Measurements from ENCODE around the gene ECE2. TPM values are rescaled to one million over a fixed set of nuclear protein-coding genes. Genes with fewer than 3 reads are reported as not detected.

Gene ECE2
- total and polyA plus RNA-seq, 8 donors: not detected

DNA sequence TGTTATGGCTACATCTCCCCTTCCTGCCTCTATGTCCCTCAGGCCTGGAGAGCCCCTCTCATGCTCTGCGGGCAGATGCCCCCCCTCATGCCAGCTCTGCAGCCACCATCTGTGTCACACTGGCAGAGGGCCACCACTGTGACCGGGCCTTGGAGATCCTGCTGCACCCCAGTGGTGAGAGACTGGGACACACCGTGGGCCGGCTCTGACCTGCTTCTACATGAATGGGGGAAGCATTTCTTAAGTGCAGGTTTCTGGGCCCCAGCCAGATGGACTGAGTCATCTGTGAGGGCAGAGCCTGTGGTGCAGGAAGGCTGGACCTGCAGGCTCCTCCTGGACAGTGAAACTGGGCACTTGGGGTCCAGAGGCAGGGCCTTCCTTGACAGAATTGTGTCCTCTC is 41.6 kb upstream of the ECE2 start:
- Histone ChIP-seq H3K27ac (no peak overlapping the region), H3K36me3 (no peaks in the 10 kb centered on the region), H3K27me3 (peaks cover 32 to 70% of the 10 kb centered on the region in 2 donors), H3K9me3 (no peaks in the 10 kb centered on the region), H3K4me1 (peaks cover 12 to 19% of the 10 kb centered on the region in 2 donors), H3K4me3 (no peak overlapping the region)
- DNase-seq (peak in 2 of 4 donors; percentile 85), ATAC-seq (peak; percentile 86)
- TF ChIP-seq CTCF (IDR thresholded peaks at IDR 0.05): no peak
- intact Hi-C loops (cut with DNase I): loop anchor here in 1 of 2 donors (10.0 kb wide), 1 partner anchor 89 kb away; no protein-coding TSS in a partner anchor

- Histone ChIP-seq H3K27me3 (peaks cover 26 to 68% of the 10 kb centered on the region in 2 donors), H3K4me1 (peaks cover 8 to 13% of the 10 kb centered on the region in 2 donors), H3K27ac (no peak overlapping the region), H3K36me3 (no peaks in the 10 kb centered on the region), H3K9me3 (no peaks in the 10 kb centered on the region), H3K4me3 (no peak overlapping the region)
- intact Hi-C loops (cut with DNase I): loop anchor here in 1 of 2 donors (10.0 kb wide), 1 partner anchor 90 kb away; no protein-coding TSS in a partner anchor
- DNase-seq (no peak), ATAC-seq (no peak)
- no peak for TF ChIP-seq CTCF (IDR thresholded peaks at IDR 0.05)
Measured at GRCh38 chr3:184234671-184235380, 41.0 kb upstream of the ECE2 start.

DNA sequence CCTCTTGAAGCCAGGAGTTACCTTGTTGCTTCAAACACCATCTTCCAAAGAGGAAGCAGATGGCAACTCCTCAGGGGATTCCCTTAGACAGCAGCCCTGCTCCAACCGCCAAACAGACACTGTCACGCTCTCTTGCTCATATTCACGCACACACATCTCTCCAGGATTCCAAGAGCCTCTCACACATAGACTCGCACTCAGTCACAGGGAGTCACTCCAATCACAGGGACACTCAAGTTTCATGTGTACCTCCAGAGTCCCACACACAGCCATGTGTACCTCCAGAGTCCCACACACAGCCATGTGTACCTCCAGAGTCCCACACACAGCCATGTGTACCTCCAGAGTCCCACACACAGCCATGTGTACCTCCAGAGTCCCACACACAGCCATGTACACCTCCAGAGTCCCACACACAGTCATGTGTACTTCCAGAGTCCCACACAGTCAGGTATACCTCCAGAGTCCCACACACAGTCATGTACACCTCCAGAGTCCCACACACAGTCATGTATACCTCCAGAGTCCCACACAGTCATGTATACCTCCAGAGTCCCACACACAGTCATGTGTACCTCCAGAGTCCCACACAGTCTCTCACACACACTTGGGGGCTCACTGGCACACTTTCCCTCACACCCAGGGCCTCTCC is 40.3 kb upstream of the ECE2 start:
- peaks cover 19 to 61% of the 10 kb centered on the region in 2 donors for H3K27me3 ChIP-seq
- intact Hi-C loops (cut with DNase I): loop anchor here in 1 of 2 donors (10.0 kb wide), 1 partner anchor 91 kb away; no protein-coding TSS in a partner anchor
- no peak overlapping the region for H3K27ac ChIP-seq

DNA sequence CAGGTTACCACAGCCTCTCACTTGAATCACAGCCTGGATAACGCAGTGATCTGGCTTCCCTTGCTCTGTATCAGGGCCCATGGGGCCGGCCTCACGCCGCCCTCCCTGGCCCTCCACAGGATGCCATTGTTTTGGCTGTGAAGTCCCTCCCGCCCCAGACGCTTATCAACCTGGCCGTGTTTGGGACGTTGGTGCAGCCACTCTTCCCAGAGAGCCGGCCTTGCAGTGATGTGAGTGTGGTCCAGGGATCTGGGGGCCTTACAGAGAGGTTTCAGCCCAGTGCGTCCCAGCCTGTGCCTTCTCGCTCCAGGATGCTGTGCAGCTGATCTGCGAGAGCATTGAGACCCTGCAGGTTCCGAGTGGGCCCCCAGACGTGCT is 39.8 kb upstream of the ECE2 start:
- H3K36me3 ChIP-seq: no peaks in the 10 kb centered on the region
- H3K27me3 ChIP-seq: peaks cover 14 to 56% of the 10 kb centered on the region in 2 donors
- no peak for TF ChIP-seq CTCF (IDR thresholded peaks at IDR 0.05)
- H3K9me3 ChIP-seq: no peaks in the 10 kb centered on the region
- peaks cover 0 to 1% of the 10 kb centered on the region in 2 donors for H3K4me1 ChIP-seq
- ATAC-seq (no peak), DNase-seq (no peak)
- intact Hi-C loops (cut with DNase I): loop anchor here in 1 of 2 donors (10.0 kb wide), 1 partner anchor 91 kb away; no protein-coding TSS in a partner anchor
- H3K27ac ChIP-seq: no peak overlapping the region
- no peak overlapping the region for H3K4me3 ChIP-seq

More for the DNA sequence above, 40.3 kb upstream of the ECE2 start:
- no peak for ATAC-seq
- Histone ChIP-seq H3K4me1 (peaks cover 2 to 7% of the 10 kb centered on the region in 2 donors), H3K4me3 (no peak overlapping the region), H3K9me3 (no peaks in the 10 kb centered on the region), H3K36me3 (no peaks in the 10 kb centered on the region)
- TF ChIP-seq CTCF (IDR thresholded peaks at IDR 0.05): no peak
- no peak for DNase-seq

DNA sequence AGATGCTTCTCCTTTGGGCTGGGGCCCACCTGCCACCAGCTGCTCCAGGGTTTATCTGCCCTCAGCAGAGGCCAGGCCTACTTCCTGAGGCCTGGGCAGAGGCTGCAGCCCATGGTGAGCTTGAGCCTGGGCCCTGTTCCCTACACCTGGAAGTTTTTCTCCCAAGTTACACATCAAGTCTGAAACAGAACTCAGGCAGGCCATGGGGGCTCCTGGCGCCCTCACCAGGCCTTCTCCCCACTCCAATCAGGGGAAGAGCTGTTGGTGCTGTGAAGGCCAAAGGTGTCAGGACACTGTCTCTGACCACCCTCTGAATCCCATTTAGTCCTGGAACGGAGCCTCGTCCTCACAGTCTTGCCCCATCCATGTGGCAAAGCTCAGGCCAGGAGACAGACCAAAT is 39.2 kb upstream of the ECE2 start:
- DNase-seq: no peak

More for the DNA sequence above, 39.2 kb upstream of the ECE2 start:
- no peaks in the 10 kb centered on the region for H3K36me3 ChIP-seq
- peaks cover 8 to 50% of the 10 kb centered on the region in 2 donors for H3K27me3 ChIP-seq
- no peaks in the 10 kb centered on the region for H3K4me1 ChIP-seq
- no peak overlapping the region for H3K4me3 ChIP-seq
- H3K27ac ChIP-seq: no peak overlapping the region
- no peak for ATAC-seq
- no peaks in the 10 kb centered on the region for H3K9me3 ChIP-seq
- TF ChIP-seq CTCF (IDR thresholded peaks at IDR 0.05): no peak
- intact Hi-C loops (cut with DNase I): loop anchor here in 1 of 2 donors (10.0 kb wide), 1 partner anchor 92 kb away; no protein-coding TSS in a partner anchor

All from left lung (tissue), 10 donors.